Calu3 (cell line): ENCODE results near the gene SORT1. TPM values are rescaled to one million over a fixed set of nuclear protein-coding genes. Genes with fewer than 3 reads are reported as not detected.

Experiments used
- BruUV-seq: library from RNA; stranded (reverse); fragments of 400-500 nt; replicated peaks from 2 replicates; lab custom pipeline; 2021; lab: Mats Ljungman, UMichigan
- CTCF ChIA-PET: fragments of 300-600 bp; sonication (Branson Sonifier 250); formaldehyde crosslinking; loops from one replicate; lab custom pipeline; 2022; ENCODE audit warnings: antibody characterized with exemption; lab: Charles Lee
- DNase-seq: peaks from one replicate; pipeline ENCODE4 v3.0.0; 2022
- H3K27ac Mint-ChIP-seq: one replicate; pipeline ENCODE4 v1.8.0; 2022; ENCODE audit warnings: mixed read lengths; ENCODE audit not compliant: unreplicated experiment
- H3K27me3 Mint-ChIP-seq: one replicate; pipeline ENCODE4 v1.8.0; 2022; ENCODE audit warnings: mixed read lengths; ENCODE audit not compliant: unreplicated experiment
- H3K36me3 Mint-ChIP-seq: one replicate; pipeline ENCODE4 v1.8.0; 2022; ENCODE audit warnings: mild to moderate bottlenecking, moderate library complexity, mixed read lengths; ENCODE audit not compliant: insufficient read depth, unreplicated experiment
- H3K4me1 Mint-ChIP-seq: one replicate; pipeline ENCODE4 v1.8.0; 2022; ENCODE audit warnings: mild to moderate bottlenecking, low read depth, mixed read lengths; ENCODE audit not compliant: unreplicated experiment
- H3K4me3 Mint-ChIP-seq: one replicate; pipeline ENCODE4 v1.8.0; 2022; ENCODE audit warnings: mild to moderate bottlenecking, low read depth, moderate library complexity, mixed read lengths; ENCODE audit not compliant: unreplicated experiment
- H3K9me3 Mint-ChIP-seq: one replicate; pipeline ENCODE4 v1.8.0; 2022; ENCODE audit warnings: low read depth, mixed read lengths; ENCODE audit not compliant: unreplicated experiment
- CTCF ChIP-seq: fragments of 200-600 bp; IDR thresholded peaks from one replicate; pipeline ENCODE4 v1.8.0; 2022; ENCODE audit warnings: antibody characterized with exemption; ENCODE audit not compliant: unreplicated experiment
- intact Hi-C: fragments of 100-400 bp; cut with micrococcal nuclease; formaldehyde crosslinking; loops from one replicate; pipeline ENCODE4 v1.10.0; 2022; ENCODE audit not compliant: unreplicated experiment
- total RNA-seq: library from RNA; stranded (reverse); gene quantifications from 2 replicates; pipeline ENCODE4 v1.2.3, GENCODE V29; 2022

The SORT1 gene
- total RNA-seq, 1 experiment from 2014 or later, result 68.2 TPM

- Mint-ChIP-seq H3K27ac (peak overlapping the region; percentile 47), H3K4me3 (peak overlapping the region; percentile 87), H3K36me3 (peaks cover 16% of the 10 kb centered on the region), H3K27me3 (no peaks in the 10 kb centered on the region), H3K4me1 (no peaks in the 10 kb centered on the region), H3K9me3 (no peaks in the 10 kb centered on the region)
- CTCF ChIA-PET, result no interaction called here
- intact Hi-C loops, result loop anchor here (10.0 kb wide), 1 partner anchor 51 kb away; no protein-coding TSS in a partner anchor
- TF ChIP-seq CTCF, result no peak
- no TSS peak for BruUV-seq
- DNase-seq, result no peak
Measured at GRCh38 chr1:109283748-109284600, 113.7 kb downstream of the SORT1 start.

GRCh38 chr1:109282952-109283747 is 114.6 kb downstream of the SORT1 start, which contains the start of gene PSRC1:
Gene PSRC1 (minus strand): TSS chr1:109283145.
- no peak for TF ChIP-seq CTCF
- H3K27me3 Mint-ChIP-seq, result no peaks in the 10 kb centered on the region
- DNase-seq, result peak; percentile 94
- H3K9me3 Mint-ChIP-seq, result no peaks in the 10 kb centered on the region
- TSS peak; percentile 86 for BruUV-seq
- CTCF ChIA-PET, result interaction anchor here (0.6 to 1.0 kb wide), 4 partner anchors 10 to 116 kb away, joined by 4 read pairs; no protein-coding TSS in a partner anchor
- H3K36me3 Mint-ChIP-seq, result peaks cover 16% of the 10 kb centered on the region
- H3K27ac Mint-ChIP-seq, result peak within 1 kb of the TSS; percentile 47
- intact Hi-C loops, result loop anchor here (10.0 kb wide), 1 partner anchor 52 kb away; no protein-coding TSS in a partner anchor
- peak within 1 kb of the TSS; percentile 87 for H3K4me3 Mint-ChIP-seq
- no peaks in the 10 kb centered on the region for H3K4me1 Mint-ChIP-seq

GRCh38 chr1:109282497-109282951 is 115.2 kb downstream of the SORT1 start:
- intact Hi-C loops, result loop anchor here (10.0 kb wide), 1 partner anchor 52 kb away; no protein-coding TSS in a partner anchor
- Mint-ChIP-seq H3K27ac (peak overlapping the region; percentile 47), H3K36me3 (peaks cover 16% of the 10 kb centered on the region), H3K27me3 (no peaks in the 10 kb centered on the region), H3K4me3 (peak overlapping the region; percentile 87), H3K4me1 (no peaks in the 10 kb centered on the region), H3K9me3 (no peaks in the 10 kb centered on the region)
- no peak for DNase-seq
- CTCF ChIA-PET, result interaction anchor here (0.7 to 1.0 kb wide), 3 partner anchors 9 to 73 kb away, joined by 4 read pairs; no protein-coding TSS in a partner anchor
- no peak for TF ChIP-seq CTCF
- no TSS peak for BruUV-seq
